C4-2B (cell line): ENCODE results near the gene ADAMTS15.

Experiments used
- ZFX ChIP-seq: fragments of 450-650 bp; IDR thresholded peaks from 2 replicates; pipeline ENCODE4 v1.6.1; 2017
- TF ChIP-seq, protein P1 (sequence below): fragments of 450-650 bp; conservative IDR thresholded peaks from 2 replicates; pipeline ENCODE4 v1.5.1; 2017; ENCODE audit warnings: mild to moderate bottlenecking

GRCh38 chr11:130418210-130418609 lies 30.2 kb upstream of the ADAMTS15 start:
- TF ChIP-seq, protein P1, sequence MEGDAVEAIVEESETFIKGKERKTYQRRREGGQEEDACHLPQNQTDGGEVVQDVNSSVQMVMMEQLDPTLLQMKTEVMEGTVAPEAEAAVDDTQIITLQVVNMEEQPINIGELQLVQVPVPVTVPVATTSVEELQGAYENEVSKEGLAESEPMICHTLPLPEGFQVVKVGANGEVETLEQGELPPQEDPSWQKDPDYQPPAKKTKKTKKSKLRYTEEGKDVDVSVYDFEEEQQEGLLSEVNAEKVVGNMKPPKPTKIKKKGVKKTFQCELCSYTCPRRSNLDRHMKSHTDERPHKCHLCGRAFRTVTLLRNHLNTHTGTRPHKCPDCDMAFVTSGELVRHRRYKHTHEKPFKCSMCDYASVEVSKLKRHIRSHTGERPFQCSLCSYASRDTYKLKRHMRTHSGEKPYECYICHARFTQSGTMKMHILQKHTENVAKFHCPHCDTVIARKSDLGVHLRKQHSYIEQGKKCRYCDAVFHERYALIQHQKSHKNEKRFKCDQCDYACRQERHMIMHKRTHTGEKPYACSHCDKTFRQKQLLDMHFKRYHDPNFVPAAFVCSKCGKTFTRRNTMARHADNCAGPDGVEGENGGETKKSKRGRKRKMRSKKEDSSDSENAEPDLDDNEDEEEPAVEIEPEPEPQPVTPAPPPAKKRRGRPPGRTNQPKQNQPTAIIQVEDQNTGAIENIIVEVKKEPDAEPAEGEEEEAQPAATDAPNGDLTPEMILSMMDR, result no peak
- no peak for TF ChIP-seq ZFX
